GM18868 (cell line): Measurements from ENCODE around the gene GJD4.

Experiments used
- ATAC-seq: cut with Tn5 transposase; IDR thresholded peaks from one replicate; pipeline ENCODE4 v1.9.1; 2021; ENCODE audit warnings: mild to moderate bottlenecking, moderate library complexity; ENCODE audit not compliant: unreplicated experiment

The GJD4 gene

GRCh38 chr10:35578618-35578956, 26.6 kb upstream of the GJD4 start:
- no peak for ATAC-seq

- ATAC-seq: no peak
These were observed 26.0 kb upstream of the GJD4 start for GRCh38 chr10:35579116-35579515.

GRCh38 chr10:35579726-35580422, 25.3 kb upstream of the GJD4 start:
- no peak for ATAC-seq

- ATAC-seq: no peak
These were observed 24.7 kb upstream of the GJD4 start for GRCh38 chr10:35580423-35580770.

GRCh38 chr10:35581655-35582054, 23.5 kb upstream of the GJD4 start:
- no peak for ATAC-seq

GRCh38 chr10:35584946-35585345, 20.2 kb upstream of the GJD4 start:
- ATAC-seq: no peak

- ATAC-seq: no peak
These were observed 19.8 kb upstream of the GJD4 start for GRCh38 chr10:35585356-35585755.

- no peak for ATAC-seq
These were observed 19.1 kb upstream of the GJD4 start for GRCh38 chr10:35585903-35586535.

GRCh38 chr10:35588836-35589235, 16.3 kb upstream of the GJD4 start:
- ATAC-seq: no peak

- no peak for ATAC-seq
These were observed 12.7 kb upstream of the GJD4 start for GRCh38 chr10:35592441-35592840.

GRCh38 chr10:35594115-35595079, 10.7 kb upstream of the GJD4 start:
- no peak for ATAC-seq

- no peak for ATAC-seq
These were observed 10.0 kb upstream of the GJD4 start for GRCh38 chr10:35595106-35595505.

- no peak for ATAC-seq
These were observed 6.8 kb upstream of the GJD4 start for GRCh38 chr10:35598379-35598778.

- no peak for ATAC-seq
These were observed 4.9 kb upstream of the GJD4 start for GRCh38 chr10:35600193-35600592.

- no peak for ATAC-seq
These were observed 1.3 kb downstream of the GJD4 start for GRCh38 chr10:35606430-35606829.

- no peak for ATAC-seq
These were observed 2.6 kb downstream of the GJD4 start for GRCh38 chr10:35607475-35608327.

GRCh38 chr10:35608328-35608672, 3.2 kb downstream of the GJD4 start:
- no peak for ATAC-seq

- ATAC-seq: no peak
These were observed 6.6 kb downstream of the GJD4 start for GRCh38 chr10:35611750-35612149.

- no peak for ATAC-seq
These were observed 7.4 kb downstream of the GJD4 start for GRCh38 chr10:35612385-35613106.

- ATAC-seq: no peak
These were observed 7.9 kb downstream of the GJD4 start for GRCh38 chr10:35613107-35613440.
